NT2/D1 (cell line): ENCODE results near the gene RPL10.

ENCODE experiments used
- DNase-seq: peaks from one replicate; pipeline ENCODE4 v3.0.0-alpha.2; 2011; ENCODE audit warnings: low read depth, low spot score
- H3K27me3 ChIP-seq: 2 replicates; pipeline ENCODE4 v1.6.0; 2011; ENCODE audit warnings: mild to moderate bottlenecking; ENCODE audit not compliant: insufficient read length, insufficient read depth
- H3K36me3 ChIP-seq: 2 replicates; pipeline ENCODE4 v1.6.1; 2011; ENCODE audit warnings: mild to moderate bottlenecking, low read length, mixed read lengths; ENCODE audit not compliant: insufficient read depth, insufficient read length
- H3K4me1 ChIP-seq: 2 replicates; pipeline ENCODE4 v1.5.1; 2011; ENCODE audit not compliant: insufficient read depth, insufficient read length
- H3K4me3 ChIP-seq: 2 replicates; pipeline ENCODE4 v1.5.1; 2011; ENCODE audit warnings: low read depth; ENCODE audit not compliant: insufficient read length
- H3K9ac ChIP-seq: 2 replicates; pipeline ENCODE4 v1.6.0; 2011; ENCODE audit warnings: low read depth; ENCODE audit not compliant: insufficient read length
- H3K9me3 ChIP-seq: 2 replicates; pipeline ENCODE4 v1.5.1; 2011; ENCODE audit warnings: mild to moderate bottlenecking, low read length; ENCODE audit not compliant: insufficient read depth
- SUZ12 ChIP-seq: IDR thresholded peaks from 2 replicates; pipeline ENCODE4 v1.6.1; 2011; ENCODE audit not compliant: insufficient read length, insufficient read depth; ENCODE audit errors: extremely low read depth
- YY1 ChIP-seq: IDR thresholded peaks from 2 replicates; pipeline ENCODE4 v1.6.1; 2011; ENCODE audit not compliant: insufficient read length, insufficient read depth
- ZNF274 ChIP-seq: IDR thresholded peaks from 2 replicates; pipeline ENCODE4 v1.6.1; 2011; ENCODE audit warnings: mild to moderate bottlenecking, low read depth, low read length

RPL10 gene

GRCh38 chrX:154446430-154446829, 48.3 kb downstream of the RPL10 start:
- H3K9me3 ChIP-seq = no peaks in the 10 kb centered on the region
- TF ChIP-seq YY1 (no peak), ZNF274 (no peak), SUZ12 (no peak)
- DNase-seq = no peak
- H3K9ac ChIP-seq = no peak overlapping the region
- H3K4me3 ChIP-seq = no peak overlapping the region
- H3K4me1 ChIP-seq = no peaks in the 10 kb centered on the region
- peaks cover 54% of the 10 kb centered on the region for H3K36me3 ChIP-seq
- H3K27me3 ChIP-seq = no peaks in the 10 kb centered on the region

GRCh38 chrX:154448484-154448883, 50.3 kb downstream of the RPL10 start:
- no peak for DNase-seq
- Histone ChIP-seq H3K9me3 (no peaks in the 10 kb centered on the region), H3K36me3 (peaks cover 43% of the 10 kb centered on the region), H3K4me3 (no peak overlapping the region), H3K27me3 (no peaks in the 10 kb centered on the region), H3K9ac (no peak overlapping the region), H3K4me1 (no peaks in the 10 kb centered on the region)
- TF ChIP-seq SUZ12 (no peak), YY1 (no peak), ZNF274 (no peak)

- Histone ChIP-seq H3K36me3 (peaks cover 43% of the 10 kb centered on the region), H3K4me1 (no peaks in the 10 kb centered on the region), H3K27me3 (no peaks in the 10 kb centered on the region), H3K9ac (no peak overlapping the region), H3K4me3 (no peak overlapping the region), H3K9me3 (no peaks in the 10 kb centered on the region)
- TF ChIP-seq ZNF274 = no peak
- DNase-seq = no peak
These were observed 51.4 kb downstream of the RPL10 start for GRCh38 chrX:154449618-154450017.

GRCh38 chrX:154450312-154450711, 52.1 kb downstream of the RPL10 start:
- Histone ChIP-seq H3K27me3 (no peaks in the 10 kb centered on the region), H3K36me3 (peaks cover 43% of the 10 kb centered on the region), H3K4me1 (no peaks in the 10 kb centered on the region), H3K9ac (no peak overlapping the region), H3K9me3 (no peaks in the 10 kb centered on the region), H3K4me3 (no peak overlapping the region)
- TF ChIP-seq SUZ12 (no peak), YY1 (no peak), ZNF274 (no peak)
- DNase-seq = no peak
